Activated CD8-positive, alpha-beta memory T cell treated with anti-CD3 and anti-CD28 coated beads for 4 hours (primary cell): Measurements from ENCODE around the gene ITFG1.
"Not testable (repeated sequence)": the region's sequence is repeated elsewhere in the genome, so short reads cannot be mapped to it uniquely, and the experiment has no call there.

Source experiments
- DNase-seq, 2 donors: peaks; one replicate each; pipeline ENCODE4 v3.0.0-alpha.2; 2020; ENCODE audit warnings: low read depth in 2 of 2

The ITFG1 gene

DNA sequence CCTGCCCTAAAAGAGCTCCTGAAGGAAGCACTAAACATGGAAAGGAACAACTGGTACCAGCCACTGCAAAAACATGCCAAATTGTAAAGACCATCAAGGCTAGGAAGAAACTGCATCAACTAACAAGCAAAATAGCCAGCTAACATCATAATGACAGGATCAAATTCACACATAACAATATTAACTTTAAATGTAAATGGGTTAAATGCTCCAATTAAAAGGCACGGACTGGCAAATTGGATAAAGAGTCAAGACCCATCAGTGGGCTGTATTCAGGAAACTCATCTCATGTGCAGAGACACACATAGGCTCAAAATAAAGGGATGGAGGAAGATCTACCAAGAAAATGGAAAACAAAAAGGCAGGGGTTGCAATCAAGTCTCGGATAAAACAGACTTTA is 136.6 kb downstream of the ITFG1 start:
- not testable (repeated sequence) for DNase-seq

DNA sequence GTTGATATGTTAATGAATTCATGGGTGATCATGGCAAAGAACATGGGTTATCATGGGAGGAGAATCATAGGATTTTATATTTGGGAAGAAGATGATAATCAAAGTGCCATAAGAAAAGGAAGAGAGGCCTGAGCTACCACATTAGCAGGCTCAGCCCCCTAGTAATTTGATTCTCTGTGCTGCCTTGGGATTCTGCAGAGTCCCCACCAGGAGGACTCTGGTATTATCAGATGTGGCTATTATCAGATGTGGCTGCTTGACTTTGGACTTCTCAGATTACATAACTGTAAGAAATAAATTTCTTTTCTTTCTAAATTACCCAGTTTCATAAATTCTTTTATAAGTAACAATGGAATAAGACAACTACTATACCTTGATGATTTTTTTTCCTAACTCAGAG is 137.6 kb downstream of the ITFG1 start:
- DNase-seq, result no peak

- DNase-seq, result no peak
These were observed 140.1 kb downstream of the ITFG1 start for GRCh38 chr16:47320546-47321310.

- no peak for DNase-seq
These were observed 143.2 kb downstream of the ITFG1 start for GRCh38 chr16:47317465-47318240.

GRCh38 chr16:47316442-47317015 is 144.3 kb downstream of the ITFG1 start:
- DNase-seq, result no peak

DNA sequence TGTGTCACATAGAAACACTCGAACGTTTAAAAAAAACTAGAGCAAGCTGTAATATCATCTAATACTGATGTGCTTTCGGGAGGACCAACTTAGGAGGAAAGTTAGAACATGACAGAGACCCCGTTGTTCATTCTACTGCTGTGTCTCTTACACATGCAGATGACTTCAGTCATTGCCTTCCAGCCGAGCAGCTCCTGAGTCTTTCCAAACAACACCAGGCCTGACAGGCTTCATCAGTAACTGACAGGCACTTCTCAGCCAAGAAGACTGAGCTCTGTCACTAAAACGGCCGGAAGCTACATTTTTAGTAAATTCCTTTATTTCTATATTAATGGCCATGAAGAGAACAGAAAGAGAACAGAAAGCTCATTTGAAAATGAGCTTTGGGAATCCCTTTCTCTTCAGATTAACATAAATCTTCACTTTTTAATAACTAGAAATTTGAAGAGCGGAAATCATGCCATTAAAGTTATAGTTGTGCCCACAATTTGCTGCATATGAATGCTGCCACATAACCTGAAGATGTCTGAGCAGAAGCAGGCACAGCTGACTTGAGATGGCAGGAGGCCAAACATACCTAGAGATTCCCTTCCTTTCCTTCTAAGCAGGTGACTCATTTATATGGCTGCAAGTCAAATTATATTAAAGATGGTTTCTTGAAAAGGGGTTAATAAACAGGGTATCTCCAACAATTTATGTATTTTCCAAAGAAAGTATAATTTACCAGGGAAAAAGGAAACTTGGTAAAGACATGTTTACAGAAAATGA is 148.9 kb downstream of the ITFG1 start:
- no peak for DNase-seq

DNA sequence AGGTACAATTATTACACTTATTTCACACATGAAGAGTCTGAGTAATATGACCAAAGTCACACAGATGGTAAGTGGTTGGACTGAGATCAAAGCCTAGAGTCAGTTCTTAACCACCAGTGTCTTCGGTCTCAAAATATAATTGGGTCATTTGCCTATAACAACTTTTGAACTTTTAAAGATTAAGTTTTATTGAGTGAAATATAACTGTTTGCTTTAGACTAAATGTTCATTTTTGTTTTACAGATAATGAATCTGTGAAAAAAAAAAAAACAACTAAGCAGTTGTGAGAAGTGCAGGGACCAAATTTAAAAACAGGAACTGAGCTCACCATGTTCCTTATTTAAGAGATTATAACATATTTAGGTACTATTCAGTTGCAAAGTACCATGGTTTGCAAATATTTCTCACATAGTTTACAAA is 150.1 kb downstream of the ITFG1 start:
- DNase-seq, result no peak

DNA sequence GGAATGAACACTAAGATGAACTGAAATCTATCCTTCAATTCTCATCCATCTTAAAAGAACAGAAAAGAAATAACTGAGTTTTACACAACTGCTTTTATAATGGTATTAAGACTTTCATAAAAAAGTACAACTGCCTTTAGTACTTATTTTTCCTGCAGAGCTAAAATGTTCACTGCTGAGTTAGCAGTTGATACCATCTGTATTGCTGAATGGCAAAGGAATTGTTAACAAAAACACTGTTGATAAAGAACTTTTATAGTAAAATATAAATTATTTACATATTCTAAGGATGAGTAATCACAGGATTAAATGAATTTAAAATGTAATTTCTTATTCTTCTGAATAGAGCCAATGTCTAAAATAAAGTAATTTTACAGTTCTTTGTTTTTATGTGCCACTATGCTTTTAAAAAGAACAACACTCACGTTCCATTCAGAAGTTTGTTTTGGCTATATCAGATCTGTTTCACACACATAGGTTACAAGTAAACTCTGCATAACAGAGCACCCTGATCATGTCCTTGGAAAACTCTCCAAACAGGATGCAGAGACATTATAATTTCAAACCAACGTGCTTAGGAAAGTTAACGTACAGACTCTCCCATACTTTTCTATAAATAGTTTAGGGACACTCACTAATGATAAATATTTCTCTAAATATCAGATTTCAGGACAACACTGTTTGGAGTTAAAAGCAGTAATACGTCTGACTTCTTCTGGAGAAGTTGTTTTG is 151.1 kb downstream of the ITFG1 start:
- no peak for DNase-seq

DNA sequence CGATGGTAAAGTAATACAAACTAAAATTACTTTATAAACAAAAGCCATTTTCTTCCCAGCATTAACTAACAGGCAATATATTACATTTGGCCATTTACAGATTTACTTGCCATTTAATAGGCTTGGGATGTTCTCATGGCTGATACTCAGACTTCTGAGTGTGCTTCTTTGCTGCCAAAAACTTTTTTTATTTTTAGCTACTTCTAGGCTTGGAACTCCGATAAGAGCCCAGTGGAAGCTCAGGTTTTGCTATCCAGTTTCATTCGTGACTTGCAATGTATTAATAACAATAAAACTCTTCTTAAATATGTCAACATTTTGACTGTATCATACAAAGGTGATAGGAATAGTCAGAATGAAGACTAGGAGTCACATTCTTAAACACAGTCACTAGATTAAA is 152.3 kb downstream of the ITFG1 start:
- DNase-seq, result no peak

- no peak for DNase-seq
These were observed 156.3 kb downstream of the ITFG1 start for GRCh38 chr16:47304563-47304962.

DNA sequence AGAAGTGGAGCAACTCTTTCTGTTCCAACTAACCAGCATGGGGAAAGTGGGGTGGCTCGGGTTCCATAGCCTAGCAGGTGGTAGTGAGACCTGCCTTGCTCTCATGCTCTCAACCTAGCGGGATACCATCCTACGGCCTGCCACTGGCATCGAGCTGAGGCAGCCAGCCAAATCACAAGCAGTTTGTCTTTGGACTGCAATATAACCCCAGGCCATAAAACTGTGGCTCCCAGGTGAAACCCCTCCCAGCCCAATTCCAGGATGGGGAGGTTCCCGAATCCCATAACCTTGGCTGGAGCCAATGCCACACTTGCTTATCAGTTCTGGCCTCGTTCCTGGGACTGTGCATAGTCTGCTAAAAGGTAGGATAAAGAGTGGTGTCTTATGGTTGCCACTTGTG is 161.3 kb downstream of the ITFG1 start:
- no peak for DNase-seq

DNA sequence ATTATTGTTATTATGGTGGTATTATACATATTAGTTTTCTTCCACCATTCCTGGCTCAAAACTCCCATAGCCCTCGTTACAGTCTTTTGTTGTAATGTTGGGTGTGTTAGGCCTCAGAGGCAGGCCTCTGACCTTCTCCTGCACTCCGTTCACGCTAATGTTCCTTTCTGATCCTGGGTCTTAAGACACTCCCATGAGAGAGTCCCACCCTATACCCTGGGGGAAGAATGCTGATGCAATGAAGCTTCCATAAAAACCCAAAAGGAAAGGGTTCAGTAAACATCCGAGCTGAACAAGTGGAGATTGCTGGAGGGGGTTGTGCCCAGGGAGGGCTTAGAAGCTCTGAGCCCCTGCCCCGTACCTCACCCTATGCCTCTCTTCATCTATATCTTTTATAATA is 175.9 kb downstream of the ITFG1 start:
- DNase-seq, result no peak

DNA sequence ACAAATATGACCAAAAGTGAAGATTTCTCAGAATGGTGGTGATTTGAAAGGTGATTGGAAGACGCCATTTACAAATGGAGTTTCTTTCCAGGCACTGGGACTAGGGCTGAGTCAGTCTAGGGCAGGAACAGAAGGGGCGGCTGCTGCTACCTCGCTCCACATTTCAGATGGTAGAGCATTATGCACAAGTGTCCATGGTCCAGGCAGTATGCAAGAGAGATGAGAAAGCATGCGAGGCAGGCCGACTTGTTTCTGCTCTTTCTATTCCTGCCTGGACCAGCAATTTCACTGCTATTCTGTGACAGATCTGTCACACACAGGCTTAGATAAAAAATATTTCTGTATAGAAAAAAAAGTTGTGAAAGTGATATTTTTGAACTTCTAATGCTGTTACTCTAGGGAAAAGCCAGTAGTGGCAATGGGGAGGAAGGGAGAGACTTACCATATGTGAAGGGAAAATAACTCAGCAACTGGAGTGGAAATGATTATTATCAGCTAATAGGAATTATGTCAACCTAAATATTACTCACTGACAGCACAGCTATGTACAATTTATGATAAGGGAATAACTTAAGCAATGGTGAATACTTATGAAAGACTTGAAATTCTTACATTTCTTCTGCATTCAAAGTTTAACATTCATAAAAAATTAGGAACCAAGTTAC is 182.4 kb downstream of the ITFG1 start:
- DNase-seq, result no peak

- DNase-seq, result no peak
These were observed 184.3 kb downstream of the ITFG1 start for GRCh38 chr16:47276522-47276921.

- no peak for DNase-seq
These were observed 197.9 kb downstream of the ITFG1 start for GRCh38 chr16:47262938-47263337.

GRCh38 chr16:47260503-47260902 is 200.4 kb downstream of the ITFG1 start:
- no peak for DNase-seq

DNA sequence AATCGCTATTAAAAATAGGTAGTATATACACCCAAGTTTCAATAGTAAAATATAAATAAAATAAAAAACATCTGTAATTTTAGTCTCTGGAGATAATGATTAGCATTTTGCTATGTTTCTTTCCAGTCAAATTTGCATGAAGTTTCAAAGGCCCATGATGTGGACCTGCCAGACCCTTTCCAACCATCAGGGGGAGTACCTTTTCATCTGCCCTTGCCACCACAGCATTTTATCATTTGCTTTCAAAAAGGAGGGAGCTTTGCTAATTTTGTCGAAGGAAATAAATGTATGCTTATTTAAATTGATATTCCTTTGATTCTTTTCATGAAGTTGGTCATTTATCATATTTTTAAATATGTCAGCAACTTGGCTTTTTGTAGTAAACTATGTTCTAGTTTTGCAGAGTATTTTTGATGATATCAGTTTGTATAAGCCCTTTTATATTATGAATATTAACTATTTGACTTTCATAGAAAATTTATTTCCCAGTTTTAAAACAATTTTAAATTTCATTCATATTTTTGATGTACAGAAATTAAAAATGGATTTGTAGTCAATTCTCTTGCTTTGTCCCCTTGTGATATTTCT is 201.9 kb downstream of the ITFG1 start:
- DNase-seq, result no peak

DNA sequence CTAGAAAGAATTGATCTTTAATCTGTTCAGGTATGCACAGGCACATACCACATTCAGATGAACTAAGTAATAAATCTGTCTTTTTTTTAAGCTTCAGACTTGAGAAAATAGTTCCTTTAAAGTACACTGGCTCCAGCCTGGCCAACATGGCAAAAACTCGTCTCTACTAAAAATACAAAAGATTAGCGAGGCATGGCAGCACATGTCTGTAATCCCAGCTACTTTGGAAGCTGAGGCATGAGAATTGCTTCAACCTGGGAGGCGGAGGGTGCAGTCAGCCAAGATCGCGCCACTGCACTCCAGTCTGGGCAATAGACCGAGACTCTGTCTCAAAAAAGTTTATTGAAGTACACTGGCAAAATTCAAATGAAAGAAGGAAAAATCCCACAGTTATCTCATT is 206.1 kb downstream of the ITFG1 start:
- DNase-seq, result no peak

DNA sequence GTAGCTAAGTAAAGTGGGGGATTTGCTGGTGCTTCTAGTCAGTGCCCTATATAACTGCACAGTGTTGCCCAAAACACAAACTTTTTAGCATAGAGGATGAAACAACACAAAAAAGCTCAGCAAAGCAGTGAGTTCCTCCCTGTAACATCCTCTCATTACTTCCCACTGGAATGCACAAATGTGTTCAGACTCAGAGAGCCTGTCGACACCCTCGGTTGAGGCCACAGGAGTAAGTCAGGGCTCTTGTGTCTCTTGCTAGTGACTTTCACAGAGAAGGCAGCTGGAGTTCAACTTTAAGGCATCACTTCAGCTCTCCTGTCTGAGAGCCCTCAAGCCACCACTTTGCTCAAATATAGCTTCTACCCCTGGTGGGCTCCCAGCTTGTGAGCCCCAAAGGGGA is 209.9 kb downstream of the ITFG1 start:
- no peak for DNase-seq

- DNase-seq, result no peak
These were observed 213.2 kb downstream of the ITFG1 start for GRCh38 chr16:47247690-47248089.

GRCh38 chr16:47244206-47244605 is 216.7 kb downstream of the ITFG1 start:
- DNase-seq, result no peak
